Left hindlimb (tissue), 1 donor: Measurements from ENCODE around the gene ANO4.
"Not testable (repeated sequence)": the region's sequence is repeated elsewhere in the genome, so short reads cannot be mapped to it uniquely, and the experiment has no call there.

ENCODE experiments used
- DNase-seq: peaks from one replicate; pipeline ENCODE4 v3.0.0-alpha.2; 2018

Gene ANO4

DNA sequence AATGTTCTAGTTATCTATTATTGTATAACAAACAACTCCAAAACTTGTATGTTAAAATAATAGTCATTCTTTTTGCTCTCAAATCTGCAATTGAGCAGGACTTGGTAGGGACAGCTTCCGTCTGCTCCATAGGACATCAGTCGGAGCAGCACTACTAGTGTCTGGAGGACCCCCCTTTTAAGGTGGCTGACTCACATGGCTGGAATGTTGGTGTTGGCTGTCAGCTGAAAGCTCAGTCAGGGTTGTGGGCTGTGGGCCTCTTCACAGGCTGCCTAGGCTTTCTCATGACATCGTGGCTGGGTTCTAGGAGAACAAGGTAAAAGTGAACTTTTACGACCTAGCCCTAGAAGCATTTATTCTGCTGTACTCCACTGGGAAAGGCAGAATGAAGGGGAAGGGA is 160.6 kb downstream of the ANO4 start:
- no peak for DNase-seq

DNA sequence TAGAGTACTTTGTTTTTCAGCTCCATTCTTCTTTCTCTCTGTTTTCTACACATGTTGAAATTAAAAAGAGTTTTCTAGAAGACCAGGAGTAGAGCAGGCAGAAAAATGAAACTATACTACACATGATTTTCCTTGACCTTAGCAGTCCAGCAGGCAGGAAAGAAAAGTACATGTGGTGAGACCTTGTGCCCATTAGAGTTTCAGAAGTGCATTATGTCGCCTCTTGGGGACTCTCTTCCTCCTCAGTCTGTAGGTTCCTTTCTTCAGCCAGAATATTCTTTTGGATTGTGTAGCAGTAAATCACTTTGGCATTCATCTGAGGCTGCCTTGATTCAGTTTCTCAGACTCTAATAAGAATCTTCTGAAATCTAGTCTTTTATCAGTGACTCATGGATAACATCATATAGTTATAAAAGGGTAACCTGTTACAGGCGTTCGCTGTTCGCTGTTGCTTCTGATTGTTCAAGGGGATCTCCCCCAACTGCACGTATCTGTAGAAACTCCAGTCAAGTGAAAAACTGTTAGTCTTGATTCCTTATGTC is 161.8 kb downstream of the ANO4 start:
- DNase-seq, result no peak

DNA sequence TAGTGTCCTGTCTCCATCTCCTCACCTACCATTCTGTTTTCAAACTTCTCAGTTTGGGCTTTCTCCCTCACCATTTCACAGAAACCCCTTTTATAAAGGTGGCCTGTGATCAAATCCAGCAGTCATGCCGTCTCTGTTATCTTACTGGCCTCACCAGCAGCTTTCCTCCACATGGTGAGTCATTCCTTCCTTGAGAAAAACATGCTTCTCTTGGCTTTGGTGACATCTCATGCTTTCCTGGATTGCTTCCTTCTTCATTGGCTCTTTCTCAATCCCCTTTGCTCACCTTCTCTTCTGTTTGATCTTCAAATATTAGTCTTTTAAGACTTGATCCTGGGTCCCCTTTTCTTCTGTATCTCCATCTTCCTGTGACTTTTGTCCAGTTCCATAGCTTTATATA is 164.9 kb downstream of the ANO4 start:
- no peak for DNase-seq

DNA sequence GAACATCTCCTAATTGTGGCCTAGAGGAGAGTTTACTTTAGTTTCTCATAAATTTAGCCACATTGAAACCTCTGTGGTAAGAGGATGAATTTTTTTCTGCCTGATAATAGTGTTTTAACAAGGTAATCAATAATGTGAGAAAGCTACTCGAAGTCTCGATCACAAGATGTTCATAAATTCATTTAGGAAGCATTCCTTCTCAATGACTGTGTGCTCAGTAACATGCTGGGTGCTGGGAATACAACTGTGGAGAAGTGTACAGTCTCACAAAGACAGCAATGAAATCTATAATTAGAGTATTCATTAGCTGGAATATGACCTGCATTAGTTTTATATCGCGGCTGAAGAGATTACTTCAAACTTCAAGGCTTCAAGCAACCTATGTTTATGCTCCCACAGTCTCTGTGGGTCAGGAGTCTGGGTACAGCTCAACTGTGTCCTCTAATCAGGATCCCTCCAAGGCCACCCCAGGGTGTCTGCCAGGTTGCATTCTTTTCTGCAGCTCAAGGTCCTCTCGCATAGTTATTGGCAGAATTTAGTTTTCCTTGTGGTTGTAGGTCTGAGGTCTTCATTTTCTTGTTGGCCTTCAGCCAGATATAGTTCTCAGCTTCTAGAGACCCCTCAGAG is 167.6 kb downstream of the ANO4 start:
- DNase-seq, result no peak

DNA sequence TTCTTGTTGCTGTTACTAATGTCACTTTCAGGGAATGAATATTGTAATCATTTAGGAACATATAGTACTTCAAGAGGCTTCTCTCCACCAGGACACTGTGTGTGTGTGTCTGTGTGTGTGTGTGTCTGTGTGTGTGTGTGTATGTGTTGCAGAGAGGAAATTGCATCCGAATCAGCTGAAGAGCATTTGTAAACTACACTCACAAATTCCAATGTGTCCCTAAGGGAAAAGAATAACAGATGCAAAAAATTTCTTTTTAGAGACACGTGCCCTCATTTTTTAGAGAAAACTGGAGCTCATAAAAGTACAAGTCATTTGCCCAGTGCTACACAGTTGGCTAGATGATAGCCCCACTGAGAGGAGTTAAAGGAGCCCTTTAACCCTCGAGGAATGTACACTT is 168.8 kb downstream of the ANO4 start:
- DNase-seq, result no peak

DNA sequence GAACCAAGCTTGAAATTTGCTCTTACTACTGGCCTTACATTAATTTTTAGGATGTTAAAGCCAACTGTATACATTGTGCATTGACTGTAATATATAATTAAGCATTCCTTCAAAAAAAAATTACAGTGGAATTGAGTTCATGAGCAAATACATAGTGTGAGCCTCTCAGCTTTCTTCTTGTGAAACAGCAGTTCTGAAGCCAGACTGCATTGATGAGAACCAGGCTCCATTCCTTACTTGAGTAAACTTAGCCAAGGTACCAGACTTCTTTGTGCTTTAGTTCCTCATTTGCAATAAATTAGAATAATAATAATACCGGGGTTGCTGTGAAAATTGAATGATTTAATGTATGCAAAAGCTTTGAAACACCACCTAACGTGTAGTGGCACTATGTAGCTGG is 169.5 kb downstream of the ANO4 start:
- DNase-seq, result no peak

DNA sequence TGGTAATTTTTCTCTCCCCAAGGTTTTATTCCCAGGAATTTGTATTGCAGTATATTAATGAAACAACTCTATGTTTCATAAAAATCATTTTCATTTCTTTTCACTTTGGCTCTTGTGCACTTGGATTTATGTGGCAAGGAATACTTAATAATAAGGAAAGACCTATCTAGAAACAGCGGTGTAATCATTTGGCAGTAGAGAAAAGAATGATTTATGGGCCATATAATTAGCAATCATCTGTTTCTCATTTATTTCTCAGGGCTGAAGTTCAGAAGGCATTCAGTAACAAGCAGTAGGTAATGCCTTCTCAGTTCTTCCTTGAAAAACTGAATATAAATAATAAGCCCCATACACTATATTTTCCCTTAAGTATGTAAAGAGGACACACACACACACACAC is 172.6 kb downstream of the ANO4 start:
- no peak for DNase-seq

DNA sequence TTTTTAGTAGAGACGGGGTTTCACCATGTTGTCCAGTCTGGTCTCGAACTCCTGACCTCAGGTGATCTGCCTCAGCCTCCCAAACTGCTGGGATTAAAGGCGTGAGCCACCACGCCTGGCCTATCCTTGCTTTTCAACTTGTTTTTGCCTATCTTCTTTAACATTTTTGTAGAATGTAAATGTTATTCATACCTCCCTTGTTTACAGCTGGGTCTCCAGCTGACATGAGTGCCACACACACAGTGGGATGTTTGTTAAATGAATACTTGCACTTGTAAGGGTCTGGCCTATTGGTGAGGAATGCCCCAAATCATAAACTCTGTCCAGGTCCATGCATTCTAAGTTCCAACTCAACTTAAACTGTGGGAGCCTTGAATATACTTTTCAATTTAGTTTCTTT is 176.3 kb downstream of the ANO4 start:
- DNase-seq, result no peak

DNA sequence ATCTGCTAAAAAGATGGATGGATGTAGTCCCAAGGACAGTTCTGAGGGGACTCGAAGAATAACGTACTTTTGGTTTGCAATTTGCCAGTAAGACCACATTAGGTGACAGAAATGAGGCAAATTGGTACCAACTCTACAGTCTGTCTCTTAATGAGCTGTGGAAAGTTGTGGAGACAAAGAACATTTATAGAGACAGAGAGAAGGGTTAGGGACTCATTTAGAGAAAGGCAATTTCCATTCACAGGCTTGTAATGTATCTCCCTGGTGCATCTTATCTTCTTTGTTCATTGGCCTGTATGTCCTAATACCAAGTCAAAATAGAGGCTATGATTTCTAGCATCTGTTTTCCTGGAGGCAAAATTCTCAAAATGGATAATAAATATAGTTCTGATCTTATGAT is 177.5 kb downstream of the ANO4 start:
- DNase-seq, result no peak

DNA sequence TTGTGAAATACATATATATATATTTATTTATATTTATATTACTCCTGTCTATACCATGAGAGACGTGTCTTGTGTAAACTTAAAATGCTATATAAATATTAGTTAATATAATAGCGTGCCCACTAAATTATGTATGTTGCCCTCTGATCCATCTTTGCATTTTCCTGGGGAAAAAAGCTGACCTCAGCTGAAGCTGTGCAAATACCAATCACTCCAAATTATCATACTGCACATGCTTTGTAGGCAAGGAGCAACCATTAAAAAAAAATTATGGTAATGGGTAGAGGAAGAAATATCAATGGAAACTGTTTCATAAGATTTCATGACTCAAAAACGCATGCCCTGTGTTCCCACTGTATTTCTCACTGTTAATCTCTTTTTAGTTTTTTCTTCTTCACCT is 179.8 kb downstream of the ANO4 start:
- DNase-seq, result no peak

DNA sequence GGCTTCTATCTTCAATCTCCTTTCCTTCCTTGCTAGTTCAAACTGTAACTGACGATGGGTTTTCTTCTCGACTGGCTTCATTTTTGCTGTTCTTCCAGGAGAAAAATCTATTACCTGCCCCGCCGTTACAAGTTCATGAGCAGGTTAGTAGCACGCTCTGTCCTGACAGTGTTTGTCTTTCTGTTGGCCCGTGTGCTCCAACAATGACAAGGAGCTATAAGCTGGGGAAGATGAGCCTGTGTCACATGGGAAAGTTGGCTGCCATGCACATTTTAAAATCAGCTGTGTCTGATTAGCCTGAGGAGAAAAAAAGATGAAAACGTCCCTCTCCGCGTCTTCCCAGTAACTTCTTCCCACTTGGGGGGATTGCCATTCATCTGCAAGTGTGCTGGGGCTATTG is 180.2 kb downstream of the ANO4 start:
- no peak for DNase-seq

DNA sequence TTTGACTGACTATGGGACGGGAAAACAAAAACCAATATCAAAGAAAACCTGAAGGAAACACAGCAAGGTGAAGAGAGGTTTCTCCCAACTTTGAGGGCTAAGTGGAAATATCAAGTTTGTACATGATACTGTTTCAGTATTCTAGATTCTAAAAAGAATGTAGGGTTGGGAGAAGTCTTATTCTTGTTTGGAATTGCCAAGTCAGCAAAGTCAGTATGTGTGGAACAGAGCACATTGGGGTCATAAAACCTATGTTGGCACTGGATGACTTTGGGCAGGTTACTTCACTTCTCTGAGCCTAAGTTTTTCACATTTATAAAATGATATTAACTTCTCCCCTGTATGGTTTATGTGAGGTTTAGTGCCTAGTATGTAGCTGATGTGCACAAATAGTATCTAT is 182.2 kb downstream of the ANO4 start:
- DNase-seq, result no peak

DNA sequence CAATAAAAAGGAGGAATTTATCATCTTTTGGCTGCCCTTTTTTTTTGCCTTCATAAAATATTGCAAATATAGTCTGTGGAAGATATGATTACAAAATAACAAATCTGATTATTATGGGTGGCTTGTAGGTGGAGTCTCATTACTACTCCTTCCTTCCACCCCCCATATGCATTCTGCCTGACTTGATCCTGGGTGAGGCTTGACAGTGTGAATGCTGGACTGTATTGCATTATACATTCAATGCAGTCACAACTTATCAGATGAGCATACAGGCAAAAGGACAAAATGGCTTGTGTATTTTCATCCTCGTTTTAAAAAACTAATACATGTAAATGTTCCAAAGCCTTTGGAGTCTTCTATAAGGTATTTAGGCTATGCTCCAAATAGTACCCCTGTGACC is 186.3 kb downstream of the ANO4 start:
- no peak for DNase-seq

DNA sequence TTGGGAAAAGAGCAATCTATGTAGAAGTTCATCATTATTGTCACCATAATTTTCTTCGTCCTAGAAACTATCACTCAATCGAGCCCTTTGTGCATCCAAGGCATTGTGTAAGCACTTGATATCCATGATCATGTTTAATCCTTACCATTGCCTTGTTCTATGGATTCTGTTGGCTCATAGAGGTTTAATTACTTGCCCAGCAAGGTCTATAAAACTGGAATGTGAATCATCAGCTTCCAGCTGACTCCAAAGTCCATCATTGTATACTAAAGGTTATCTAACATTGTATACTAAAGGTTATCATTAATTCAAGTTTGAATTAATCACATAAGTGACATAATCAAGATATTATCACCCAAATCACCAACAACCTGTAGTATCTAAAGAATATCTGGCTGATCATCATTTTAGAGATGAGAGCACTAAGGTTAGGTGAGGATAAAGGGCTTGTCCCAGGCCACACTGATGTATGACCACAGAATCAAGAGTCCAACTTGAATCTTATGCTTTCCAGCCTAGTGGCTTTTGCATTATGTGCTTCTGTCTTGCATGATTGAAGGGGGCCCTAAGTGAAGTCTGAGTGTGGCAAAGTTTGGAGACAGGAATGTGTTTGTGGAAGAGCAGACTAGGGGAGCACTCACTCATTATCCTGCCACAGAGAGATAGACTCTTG is 188.1 kb downstream of the ANO4 start:
- no peak for DNase-seq

DNA sequence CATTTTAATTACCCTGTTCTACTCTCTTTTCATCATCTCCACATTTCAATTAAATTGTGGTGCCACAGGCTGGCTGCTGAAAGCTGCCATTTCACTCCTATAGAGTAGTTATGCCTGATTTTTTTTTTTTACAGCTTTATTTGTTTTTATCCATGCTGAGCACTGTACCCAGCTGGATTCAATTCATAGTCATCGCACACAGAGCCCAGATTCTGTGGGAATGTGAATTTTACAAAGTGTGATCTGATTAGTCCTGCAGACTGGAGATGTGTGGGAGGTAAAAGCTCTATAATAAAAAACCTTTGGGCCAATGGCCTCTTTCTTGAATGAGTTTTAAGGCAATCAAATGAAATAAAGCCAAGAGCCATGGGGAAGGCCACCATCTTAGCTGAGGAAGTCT is 190.2 kb downstream of the ANO4 start:
- DNase-seq, result no peak

DNA sequence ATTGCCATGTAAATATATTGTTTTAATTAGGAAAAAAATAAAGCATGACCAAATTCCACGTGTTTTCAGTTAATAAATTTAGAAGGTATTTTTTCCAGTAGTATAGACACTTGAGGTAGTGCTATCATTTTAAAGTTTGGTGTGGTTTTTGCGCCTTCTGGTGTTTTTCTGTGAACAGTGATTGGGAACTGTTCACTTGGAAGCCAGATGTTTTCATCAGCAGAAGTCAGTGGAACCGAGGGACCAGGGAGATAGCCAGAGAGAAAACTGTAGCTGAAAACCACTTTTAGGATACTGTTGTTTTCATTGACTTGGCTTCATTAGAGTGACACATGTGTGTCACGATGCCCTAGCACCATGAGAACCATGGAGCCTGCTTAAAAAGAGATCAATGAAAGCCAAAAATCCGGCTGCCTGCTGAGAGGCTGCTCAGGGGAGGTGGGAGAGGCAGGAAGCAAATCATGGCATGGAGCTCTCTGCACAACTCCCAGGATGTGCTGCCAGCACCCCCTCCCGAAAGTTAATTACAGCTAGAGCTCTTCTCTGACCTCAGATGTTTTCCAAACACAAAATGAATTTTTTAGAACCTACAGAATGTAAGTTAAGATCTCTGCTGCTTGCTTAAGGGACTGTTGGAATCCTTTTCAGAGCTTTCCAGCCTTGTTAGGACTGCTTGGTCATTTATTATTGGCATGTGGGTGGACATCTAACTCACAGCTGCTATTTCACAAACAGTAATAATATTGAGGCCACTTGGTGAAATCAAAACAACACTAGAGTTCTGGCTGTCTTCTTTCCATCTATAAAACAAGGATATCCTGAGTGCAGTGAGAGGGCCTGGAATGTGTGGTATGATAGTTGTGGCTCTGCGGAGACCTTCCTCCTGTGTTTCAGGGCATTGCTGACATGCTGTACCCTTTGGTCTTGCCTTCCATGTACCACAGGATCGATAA is 192.3 kb downstream of the ANO4 start:
- DNase-seq, result no peak

DNA sequence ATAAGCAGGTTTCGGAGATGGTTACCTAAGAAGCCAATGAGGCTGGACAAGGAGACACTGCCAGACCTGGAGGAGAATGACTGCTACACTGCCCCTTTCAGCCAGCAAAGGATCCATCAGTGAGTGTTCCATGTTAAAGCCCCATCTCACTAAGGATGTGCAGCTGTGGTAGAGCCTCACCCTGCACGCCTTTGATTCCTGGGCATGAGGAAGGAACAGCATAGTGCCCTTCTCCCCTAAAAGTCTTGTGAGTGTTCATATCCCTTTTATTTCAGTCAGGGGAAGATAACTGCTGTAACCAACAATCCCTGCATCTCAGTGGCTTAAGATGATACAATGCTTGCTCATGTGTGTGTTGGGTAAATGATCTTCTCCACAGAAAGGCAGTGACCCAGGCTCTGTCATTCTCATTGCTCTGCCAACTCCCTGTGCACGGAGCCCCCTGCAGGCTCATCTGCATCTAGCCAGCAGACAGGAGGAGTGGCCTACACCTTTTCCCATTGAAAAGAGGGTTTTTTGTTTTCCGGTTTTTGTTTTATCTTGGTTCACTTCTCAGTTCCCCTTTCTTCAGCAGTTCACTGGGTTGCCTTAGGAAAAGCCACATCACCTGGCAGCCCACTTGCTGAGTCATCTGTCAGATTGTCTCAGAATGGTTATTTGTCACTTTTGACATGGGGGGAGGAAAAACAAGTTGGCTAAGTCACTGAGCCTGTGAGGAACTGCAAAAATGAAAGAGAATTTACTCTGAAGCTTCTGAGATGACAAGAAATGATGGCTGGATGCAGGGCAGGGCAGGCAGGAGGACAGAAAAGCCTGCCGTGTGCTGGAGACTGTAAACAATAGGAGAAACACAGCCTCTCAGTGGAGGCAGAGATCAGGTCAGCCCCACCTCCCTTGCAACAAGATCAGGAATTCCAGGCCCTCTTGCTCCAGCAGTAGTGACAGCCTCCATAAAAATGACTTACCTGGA is 193.3 kb downstream of the ANO4 start:
- no peak for DNase-seq

DNA sequence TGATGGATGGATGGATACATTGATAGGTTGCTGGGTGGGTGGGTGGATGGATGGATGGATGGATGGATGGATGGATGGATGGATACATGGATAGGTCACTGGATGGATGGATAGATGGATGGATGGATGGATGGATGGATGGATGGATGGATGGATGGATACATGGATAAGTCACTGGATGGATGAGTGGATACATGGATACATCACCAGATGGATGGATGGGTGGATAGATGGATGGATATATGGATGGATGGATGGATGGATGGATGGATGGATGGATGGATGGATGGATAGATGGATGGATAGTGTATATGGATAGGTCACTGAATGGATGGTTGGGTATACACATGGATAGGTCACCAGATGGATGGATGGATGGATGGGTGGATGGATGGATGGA is 194.9 kb downstream of the ANO4 start:
- not testable (repeated sequence) for DNase-seq

DNA sequence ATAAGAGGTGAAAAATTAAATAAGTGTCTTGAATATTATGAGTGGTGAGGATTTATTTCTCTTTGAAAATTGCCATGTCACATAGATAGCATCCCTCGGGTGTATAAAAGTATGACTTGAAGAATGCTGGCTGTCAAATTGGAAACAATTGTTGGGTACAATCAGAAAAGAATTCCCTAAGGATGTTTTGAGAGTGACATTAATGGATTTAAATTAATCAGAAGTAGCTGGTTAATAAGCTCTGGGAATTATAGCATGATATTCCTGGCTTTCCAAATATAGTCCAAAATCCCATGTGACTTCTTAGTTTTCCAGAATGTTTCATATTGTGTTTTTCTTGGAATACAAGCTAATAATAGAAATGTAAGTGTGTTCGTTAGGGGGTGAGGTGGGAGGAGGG is 196.5 kb downstream of the ANO4 start:
- DNase-seq, result no peak

DNA sequence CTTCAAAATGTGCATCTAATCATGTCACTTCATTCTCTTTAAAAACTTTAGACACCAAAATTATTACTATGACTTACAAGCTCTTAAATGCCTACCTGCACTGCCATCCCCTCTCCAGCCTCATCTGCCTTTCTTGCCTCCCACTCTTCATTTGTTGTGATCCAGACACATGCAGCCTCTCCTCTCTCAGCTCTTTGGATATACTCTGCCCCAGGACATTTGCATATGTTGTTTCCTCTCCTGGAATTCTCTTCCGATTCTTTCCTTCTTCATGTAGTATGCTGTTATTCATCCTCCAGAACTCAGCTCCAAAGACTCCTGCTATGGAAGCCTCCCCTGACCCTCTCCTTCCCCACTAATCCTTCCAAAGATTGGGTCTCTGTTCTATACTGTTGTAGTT is 197.6 kb downstream of the ANO4 start:
- DNase-seq, result no peak

DNA sequence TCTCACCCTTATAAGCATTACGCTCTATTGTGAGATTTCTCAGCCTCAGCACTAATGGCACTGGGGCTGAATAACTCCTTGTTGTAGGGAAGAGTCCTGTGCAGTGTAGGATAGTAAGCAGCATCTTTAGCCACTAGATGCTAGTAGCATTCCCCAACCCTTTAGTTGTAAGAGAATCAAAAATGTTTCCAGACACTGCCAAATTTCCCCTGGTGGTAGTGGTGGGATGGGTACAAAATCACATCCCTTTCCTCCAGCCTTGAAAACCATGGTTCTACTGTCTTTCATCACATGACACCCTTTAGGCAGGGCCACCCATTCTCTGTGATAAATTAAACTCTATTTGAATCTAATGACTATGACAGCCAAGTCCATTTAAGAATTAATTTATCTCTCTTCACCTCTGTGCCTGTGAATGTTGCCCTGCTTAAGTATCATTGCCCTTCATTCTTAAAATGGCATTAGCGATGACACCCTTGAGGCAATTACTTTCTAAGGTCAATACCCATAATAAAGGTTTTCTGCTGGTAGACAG is 199.4 kb downstream of the ANO4 start:
- no peak for DNase-seq

DNA sequence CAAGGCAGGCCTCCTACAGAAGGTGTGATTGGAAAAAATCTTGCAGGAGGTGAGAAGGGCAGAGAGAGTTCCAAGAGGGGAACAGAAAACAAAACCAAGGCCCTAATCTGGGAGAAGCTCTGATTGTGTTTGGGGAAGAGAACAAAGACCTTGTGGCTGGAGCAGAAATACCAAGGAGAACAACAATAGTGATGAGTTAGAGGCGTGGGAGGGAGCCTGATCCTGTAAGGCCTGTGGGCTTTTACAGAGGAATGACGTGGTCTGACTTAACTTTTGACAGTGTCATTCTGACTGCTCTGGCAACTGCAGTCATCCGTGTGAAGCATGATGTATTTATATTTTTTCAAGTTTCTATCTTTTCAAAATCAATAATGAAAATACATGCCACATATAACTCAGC is 200.6 kb downstream of the ANO4 start:
- DNase-seq, result no peak
